ENCODE measurements around the gene ADAMTS15. TPM values are rescaled to one million over a fixed set of nuclear protein-coding genes. Genes with fewer than 3 reads are reported as not detected.

Gene ADAMTS15
- total RNA-seq, 4 donors from 2014 or later, result 26.3 to 49.6 (median 34.5) TPM

GRCh38 chr11:130524132-130524790 lies 75.8 kb downstream of the ADAMTS15 start:
- ATAC-seq (ENCODE audit: low FRiP score) (no peak), DNase-seq (ENCODE audit: low spot score) (no peak)
- TF ChIP-seq CTCF (IDR thresholded peaks at IDR 0.05), result no peak

GRCh38 chr11:130525307-130525706 lies 76.9 kb downstream of the ADAMTS15 start:
- ATAC-seq (ENCODE audit: low FRiP score) (no peak), DNase-seq (ENCODE audit: low spot score) (no peak)
- no peak for TF ChIP-seq CTCF (IDR thresholded peaks at IDR 0.05)

Other genes with a start within 250 kb of the ADAMTS15 start
- 10 to 100 TPM; 37.0 to 81.0 (median 46.6) TPM for gene ZBTB44, start 133.7 kb upstream of the ADAMTS15 start, total RNA-seq
- gene ADAMTS8, start 20.0 kb upstream of the ADAMTS15 start, total RNA-seq, result 1 to 10 TPM in 1 of 4 donors, under 1 TPM in 3; 0.13 to 1.2 (median 0.22) TPM

Measured in omental fat pad (tissue), 4 donors.